ENCODE data around the gene MSMP. TPM values are rescaled to one million over a fixed set of nuclear protein-coding genes. Genes with fewer than 3 reads are reported as not detected.

Gene MSMP
- total and polyA plus RNA-seq, 9 of the 15 experiments (the other 6 are each of a cell fraction or from before 2014, with no cell fraction given), result 0.60 TPM; not detected in 8

DNA sequence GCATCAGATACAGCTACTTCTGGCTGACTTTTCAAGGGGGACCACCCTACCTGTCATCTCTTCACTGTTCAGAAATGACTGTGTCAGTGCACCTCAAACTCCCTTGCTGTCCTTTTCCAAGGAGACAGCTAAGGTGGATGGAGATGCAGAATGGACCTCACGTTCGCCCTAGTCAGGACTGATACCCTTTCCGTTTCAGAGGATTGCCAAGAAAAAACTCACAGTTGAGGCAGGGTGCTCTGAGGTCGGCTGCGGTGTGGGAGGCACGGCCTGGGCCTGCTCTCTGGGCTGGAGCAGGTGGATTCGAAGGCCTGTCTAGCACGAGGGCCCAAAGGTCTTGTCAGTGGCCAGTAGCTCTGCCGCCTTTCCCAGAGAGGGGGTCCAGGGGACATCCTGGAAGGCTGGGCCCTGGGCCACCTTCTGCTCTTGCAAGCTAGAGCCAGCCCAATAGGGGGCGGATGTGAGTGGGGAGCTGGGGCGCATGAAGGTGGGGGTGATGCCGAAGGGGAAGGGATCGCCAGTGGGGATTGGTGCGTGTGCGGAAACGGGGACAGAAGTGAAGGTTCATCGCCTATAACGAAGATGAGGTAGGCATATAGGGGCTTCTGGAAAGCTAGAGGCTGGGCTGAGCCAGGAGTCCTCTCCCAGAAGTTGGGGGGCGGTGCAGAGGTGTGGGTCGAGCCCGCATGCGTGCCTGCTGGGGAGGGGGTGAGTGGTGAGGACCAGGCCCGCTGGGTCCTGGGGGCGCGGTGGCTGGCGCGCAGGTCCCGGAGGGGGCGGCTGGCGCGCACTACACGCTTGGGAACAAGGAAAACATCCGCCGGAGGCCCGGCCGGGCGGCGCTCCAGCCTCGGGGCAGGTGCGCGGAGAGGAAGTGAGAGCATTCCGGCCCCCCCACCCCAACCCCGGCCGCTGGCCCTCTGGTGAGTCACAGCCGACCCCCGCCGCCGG lies 2.5 kb upstream of the MSMP start (continued):
- TF ChIP-seq, protein P1, sequence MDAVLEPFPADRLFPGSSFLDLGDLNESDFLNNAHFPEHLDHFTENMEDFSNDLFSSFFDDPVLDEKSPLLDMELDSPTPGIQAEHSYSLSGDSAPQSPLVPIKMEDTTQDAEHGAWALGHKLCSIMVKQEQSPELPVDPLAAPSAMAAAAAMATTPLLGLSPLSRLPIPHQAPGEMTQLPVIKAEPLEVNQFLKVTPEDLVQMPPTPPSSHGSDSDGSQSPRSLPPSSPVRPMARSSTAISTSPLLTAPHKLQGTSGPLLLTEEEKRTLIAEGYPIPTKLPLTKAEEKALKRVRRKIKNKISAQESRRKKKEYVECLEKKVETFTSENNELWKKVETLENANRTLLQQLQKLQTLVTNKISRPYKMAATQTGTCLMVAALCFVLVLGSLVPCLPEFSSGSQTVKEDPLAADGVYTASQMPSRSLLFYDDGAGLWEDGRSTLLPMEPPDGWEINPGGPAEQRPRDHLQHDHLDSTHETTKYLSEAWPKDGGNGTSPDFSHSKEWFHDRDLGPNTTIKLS (IDR thresholded peaks at IDR 0.05; ENCODE audit: borderline replicate concordance, low read depth), result 0 out of 2 replicates have a peak, but pooled peaks have one; percentile 50
- TF ChIP-seq RFX7 (CRISPR knock-in tag; IDR thresholded peaks at IDR 0.05) (no peak), DACH1 (IDR thresholded peaks at IDR 0.05; ENCODE audit: partially characterized antibody) (no peak), GABPA (tag; conservative IDR thresholded peaks at IDR 0.05; ENCODE audit: low read depth) (0 out of 2 replicates have a peak, but pooled peaks have one; percentile 57), EP400 (IDR thresholded peaks at IDR 0.05) (peak; percentile 60; the same call in 1 of the 2 replicates), PHF8 (IDR thresholded peaks at IDR 0.05; ENCODE audit: borderline replicate concordance, low read length) (peak; percentile 35; the same call in 1 of the 2 replicates), SP1 (CRISPR knock-in tag; IDR thresholded peaks at IDR 0.05) (peak; percentile 49), HMGN3 (IDR thresholded peaks at IDR 0.05; ENCODE audit: borderline replicate concordance, extremely low read depth, insufficient read length, low read depth, low read length) (peak; percentile 34), HMG20A (CRISPR knock-in tag; conservative IDR thresholded peaks at IDR 0.05) (no peak), ZC3H8 (IDR thresholded peaks at IDR 0.05) (no peak), NFIX (CRISPR knock-in tag; IDR thresholded peaks at IDR 0.05; ENCODE audit: low read depth) (no peak), SRF (CRISPR knock-in tag; IDR thresholded peaks at IDR 0.05) (no peak), ZNF507 (tag; conservative IDR thresholded peaks at IDR 0.05) (no peak), SUPT5H (IDR thresholded peaks at IDR 0.05) (peak; percentile 67), POLR3A (IDR thresholded peaks at IDR 0.05; ENCODE audit: borderline replicate concordance, extremely low read depth, insufficient read depth, insufficient read length) (no peak), ZNF444 (CRISPR knock-in tag; IDR thresholded peaks at IDR 0.05) (no peak), ZBTB7A (IDR thresholded peaks at IDR 0.05; ENCODE audit: borderline replicate concordance, control insufficient read depth, low read depth, low read length) (peak; percentile 59), TAF7 (tag; IDR thresholded peaks at IDR 0.05) (no peak)
- TF ChIP-seq, protein P2, sequence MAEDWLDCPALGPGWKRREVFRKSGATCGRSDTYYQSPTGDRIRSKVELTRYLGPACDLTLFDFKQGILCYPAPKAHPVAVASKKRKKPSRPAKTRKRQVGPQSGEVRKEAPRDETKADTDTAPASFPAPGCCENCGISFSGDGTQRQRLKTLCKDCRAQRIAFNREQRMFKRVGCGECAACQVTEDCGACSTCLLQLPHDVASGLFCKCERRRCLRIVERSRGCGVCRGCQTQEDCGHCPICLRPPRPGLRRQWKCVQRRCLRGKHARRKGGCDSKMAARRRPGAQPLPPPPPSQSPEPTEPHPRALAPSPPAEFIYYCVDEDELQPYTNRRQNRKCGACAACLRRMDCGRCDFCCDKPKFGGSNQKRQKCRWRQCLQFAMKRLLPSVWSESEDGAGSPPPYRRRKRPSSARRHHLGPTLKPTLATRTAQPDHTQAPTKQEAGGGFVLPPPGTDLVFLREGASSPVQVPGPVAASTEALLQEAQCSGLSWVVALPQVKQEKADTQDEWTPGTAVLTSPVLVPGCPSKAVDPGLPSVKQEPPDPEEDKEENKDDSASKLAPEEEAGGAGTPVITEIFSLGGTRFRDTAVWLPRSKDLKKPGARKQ (CRISPR knock-in tag; IDR thresholded peaks at IDR 0.05), result no peak
- TF ChIP-seq, protein P3, sequence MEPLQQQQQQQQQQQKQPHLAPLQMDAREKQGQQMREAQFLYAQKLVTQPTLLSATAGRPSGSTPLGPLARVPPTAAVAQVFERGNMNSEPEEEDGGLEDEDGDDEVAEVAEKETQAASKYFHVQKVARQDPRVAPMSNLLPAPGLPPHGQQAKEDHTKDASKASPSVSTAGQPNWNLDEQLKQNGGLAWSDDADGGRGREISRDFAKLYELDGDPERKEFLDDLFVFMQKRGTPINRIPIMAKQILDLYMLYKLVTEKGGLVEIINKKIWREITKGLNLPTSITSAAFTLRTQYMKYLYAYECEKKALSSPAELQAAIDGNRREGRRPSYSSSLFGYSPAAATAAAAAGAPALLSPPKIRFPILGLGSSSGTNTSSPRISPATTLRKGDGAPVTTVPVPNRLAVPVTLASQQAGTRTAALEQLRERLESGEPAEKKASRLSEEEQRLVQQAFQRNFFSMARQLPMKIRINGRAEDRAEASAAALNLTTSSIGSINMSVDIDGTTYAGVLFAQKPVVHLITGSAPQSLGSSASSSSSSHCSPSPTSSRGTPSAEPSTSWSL (CRISPR knock-in tag; IDR thresholded peaks at IDR 0.05; ENCODE audit: borderline replicate concordance), result no peak
- TF ChIP-seq, protein P4, sequence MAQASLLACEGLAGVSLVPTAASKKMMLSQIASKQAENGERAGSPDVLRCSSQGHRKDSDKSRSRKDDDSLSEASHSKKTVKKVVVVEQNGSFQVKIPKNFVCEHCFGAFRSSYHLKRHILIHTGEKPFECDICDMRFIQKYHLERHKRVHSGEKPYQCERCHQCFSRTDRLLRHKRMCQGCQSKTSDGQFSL (CRISPR knock-in tag; IDR thresholded peaks at IDR 0.05), result peak; percentile 48; the same call in 1 of the 2 replicates
- TF ChIP-seq, protein P4 (tag; IDR thresholded peaks at IDR 0.05), result peak in 1 of 2 experiments; percentile 74; a peak in 2 of 4 replicates

Measured in K562 (cell line).